ENCODE results near the gene ATL3. TPM values are rescaled to one million over a fixed set of nuclear protein-coding genes. Genes with fewer than 3 reads are reported as not detected.

Gene ATL3
- total and polyA plus RNA-seq, 2 donors (not counting 3 experiments of a cell fraction or from before 2014, with no cell fraction given), result 21.7 to 70.2 TPM

DNA sequence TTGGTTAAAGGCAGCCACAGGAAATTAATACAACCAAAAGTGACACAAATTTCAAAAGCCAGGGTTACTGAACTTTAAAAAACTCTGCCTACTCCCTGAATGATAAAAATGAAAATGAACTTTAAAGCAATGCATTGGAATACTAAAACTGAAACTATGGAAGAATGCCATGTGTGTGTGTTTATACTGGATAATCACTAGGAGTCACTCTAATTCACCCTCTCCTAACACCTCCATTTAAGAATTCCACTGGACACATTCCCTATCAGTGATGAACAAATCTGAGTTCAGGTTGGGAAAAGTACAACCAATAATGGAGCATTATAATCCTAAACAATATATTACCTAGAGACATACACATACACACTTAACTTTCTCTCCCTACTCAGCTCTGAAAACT, 29.4 kb downstream of the ATL3 start:
- dilution Hi-C loops (cut with MboI; ENCODE audit: extremely low pct_ligation_motif_present, low sequenced_read_pairs) (no loop called here), intact Hi-C loops (cut with micrococcal nuclease) (no loop called here)
- CTCF ChIA-PET, result interaction anchor here (1.5 kb wide), 1 partner anchor 96 kb away, joined by 7 read pairs; no protein-coding TSS in a partner anchor

More for the DNA sequence above, 29.4 kb downstream of the ATL3 start:
- TF ChIP-seq CTCF (IDR thresholded peaks at IDR 0.05; ENCODE audit: extremely low read depth in 1 of 2, insufficient read depth in 1 of 2, low read depth in 1 of 2, low read length in 2 of 2), result no peak
- TF ChIP-seq POLR2A (IDR thresholded peaks at IDR 0.05; ENCODE audit: low read depth, low read length), result no peak
- no peak for TF ChIP-seq POLR2AphosphoS5 (IDR thresholded peaks at IDR 0.05; ENCODE audit: insufficient read depth, low read depth, low read length)
- TF ChIP-seq MYC (IDR thresholded peaks at IDR 0.05; ENCODE audit: low read depth, low read length), result no peak
- TF ChIP-seq EZH2 (IDR thresholded peaks at IDR 0.05; ENCODE audit: borderline replicate concordance, low read depth, low read length, severe bottlenecking), result no peak
- no peak overlapping the region for H3K27ac ChIP-seq (ENCODE audit: insufficient read depth, low read depth, low read length)
- no peaks in the 10 kb centered on the region for H3K4me1 ChIP-seq (ENCODE audit: control insufficient read depth, extremely low read depth, insufficient read depth, low read length)
- H3K36me3 ChIP-seq (ENCODE audit: control insufficient read depth in 2 of 2, extremely low read depth in 1 of 2, insufficient read depth in 2 of 2, low read length in 2 of 2), result peaks cover 10 to 18% of the 10 kb centered on the region in 2 experiments
- no peak overlapping the region for H3K4me2 ChIP-seq (ENCODE audit: insufficient read depth, low read length)
- H3K9me1 ChIP-seq (replicated peaks; ENCODE audit: control insufficient read depth, extremely low read depth, insufficient read depth, low read length), result no peaks in the 10 kb centered on the region
- FAIRE-seq (no peak), DNase-seq (ENCODE audit: low read depth, low spot score) (peak; percentile 17)
- no peak overlapping the region for H3K9ac ChIP-seq (replicated peaks; ENCODE audit: extremely low read depth, insufficient read depth, low read length)
- H4K20me1 ChIP-seq (replicated peaks; ENCODE audit: control insufficient read depth, extremely low read depth, insufficient read depth, low read length), result no peaks in the 10 kb centered on the region
- BruUV-seq (replicated peaks), result no TSS peak
- POLR2A ChIA-PET, result no interaction called here
- no peaks in the 10 kb centered on the region for H3K27me3 ChIP-seq (ENCODE audit: control insufficient read depth in 2 of 2, insufficient read depth in 2 of 2, low read length in 2 of 2)
- no peak overlapping the region for H3K4me3 ChIP-seq (replicated peaks in 1 of 3; ENCODE audit: insufficient read depth in 1 of 3, low read depth in 1 of 3, low read length in 3 of 3)
- no peaks in the 10 kb centered on the region for H3K9me3 ChIP-seq (replicated peaks; ENCODE audit: control insufficient read depth, insufficient read depth, low read length)
- H2AFZ ChIP-seq (ENCODE audit: low read depth, low read length), result no peak overlapping the region
- no peaks in the 10 kb centered on the region for H3K79me2 ChIP-seq (ENCODE audit: control insufficient read depth, insufficient read depth, low read length)

Data from endothelial cell of umbilical vein (primary cell).